Hematopoietic multipotent progenitor cell treated with erythropoietin and hydrocortisone succinate and interleukin-3 and kit ligand, for 15 days (in vitro differentiated cells): ENCODE results near the gene PIK3C3.
"Not testable (repeated sequence)": the region's sequence is repeated elsewhere in the genome, so short reads cannot be mapped to it uniquely, and the experiment has no call there.

Experiments
- DNase-seq: peaks from one replicate; pipeline ENCODE4 v3.0.0-alpha.2; 2015; ENCODE audit warnings: low spot score

PIK3C3 gene

GRCh38 chr18:42072407-42072806 lies 117.4 kb downstream of the PIK3C3 start:
- no peak for DNase-seq

- DNase-seq = no peak
These were observed 119.7 kb downstream of the PIK3C3 start for GRCh38 chr18:42074704-42075103.

GRCh38 chr18:42078711-42079110 lies 123.7 kb downstream of the PIK3C3 start:
- no peak for DNase-seq

GRCh38 chr18:42080340-42080739 lies 125.3 kb downstream of the PIK3C3 start:
- DNase-seq = no peak

- DNase-seq = no peak
These were observed 127.6 kb downstream of the PIK3C3 start for GRCh38 chr18:42082415-42083234.

GRCh38 chr18:42086288-42086687 lies 131.3 kb downstream of the PIK3C3 start:
- DNase-seq = no peak

- DNase-seq = no peak
These were observed 132.2 kb downstream of the PIK3C3 start for GRCh38 chr18:42087235-42087634.

GRCh38 chr18:42087876-42088275 lies 132.8 kb downstream of the PIK3C3 start:
- no peak for DNase-seq

- no peak for DNase-seq
These were observed 137.8 kb downstream of the PIK3C3 start for GRCh38 chr18:42092848-42093247.

- DNase-seq = no peak
These were observed 139.8 kb downstream of the PIK3C3 start for GRCh38 chr18:42094875-42095274.

- DNase-seq = no peak
These were observed 140.8 kb downstream of the PIK3C3 start for GRCh38 chr18:42095732-42096377.

- DNase-seq = no peak
These were observed 145.2 kb downstream of the PIK3C3 start for GRCh38 chr18:42100248-42100647.

GRCh38 chr18:42100911-42101310 lies 145.9 kb downstream of the PIK3C3 start:
- DNase-seq = no peak

- DNase-seq = no peak
These were observed 150.4 kb downstream of the PIK3C3 start for GRCh38 chr18:42105394-42105793.

- no peak for DNase-seq
These were observed 151.8 kb downstream of the PIK3C3 start for GRCh38 chr18:42106784-42107183.

- DNase-seq = no peak
These were observed 152.3 kb downstream of the PIK3C3 start for GRCh38 chr18:42107287-42107686.

- DNase-seq = no peak
These were observed 152.8 kb downstream of the PIK3C3 start for GRCh38 chr18:42107691-42108450.

- DNase-seq = not testable (repeated sequence)
These were observed 157.1 kb downstream of the PIK3C3 start for GRCh38 chr18:42112147-42112546.

- DNase-seq = no peak
These were observed 157.8 kb downstream of the PIK3C3 start for GRCh38 chr18:42112657-42113420.

GRCh38 chr18:42113529-42114191 lies 158.6 kb downstream of the PIK3C3 start:
- no peak for DNase-seq

- peak; percentile 67 for DNase-seq
These were observed 159.4 kb downstream of the PIK3C3 start for GRCh38 chr18:42114310-42114943.
